Stimulated activated CD8-positive, alpha-beta memory T cell treated with anti-CD3 and anti-CD28 coated beads, Interleukin-2, amount 100 ng/mL, for 48 hours (primary cell): ENCODE data around the gene GPAM.
"Not testable (repeated sequence)": the region's sequence is repeated elsewhere in the genome, so short reads cannot be mapped to it uniquely, and the experiment has no call there.

Source experiments
- DNase-seq, 2 donors: peaks; one replicate each; pipeline ENCODE4 v3.0.0-alpha.2; 2020; ENCODE audit warnings: low read depth in 2 of 2

The GPAM gene

DNA sequence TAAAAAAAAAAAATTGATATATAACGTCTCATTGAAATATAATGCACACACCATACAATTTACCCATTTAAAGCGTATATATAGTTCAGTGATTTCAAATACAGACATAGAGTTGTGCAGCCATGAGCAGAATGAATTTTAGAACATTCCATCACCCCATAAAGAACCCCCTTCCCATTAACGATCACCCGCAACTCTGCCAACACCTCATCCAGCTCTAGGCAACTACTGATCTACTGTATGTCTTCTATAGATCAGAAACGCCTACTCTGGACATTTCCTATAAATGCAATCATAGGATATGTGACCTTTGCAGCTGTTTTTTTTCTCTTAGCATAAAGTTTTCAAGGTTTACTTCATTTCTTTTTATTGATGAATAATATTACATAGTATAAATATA lies 33.4 kb upstream of the GPAM start:
- no peak for DNase-seq

DNA sequence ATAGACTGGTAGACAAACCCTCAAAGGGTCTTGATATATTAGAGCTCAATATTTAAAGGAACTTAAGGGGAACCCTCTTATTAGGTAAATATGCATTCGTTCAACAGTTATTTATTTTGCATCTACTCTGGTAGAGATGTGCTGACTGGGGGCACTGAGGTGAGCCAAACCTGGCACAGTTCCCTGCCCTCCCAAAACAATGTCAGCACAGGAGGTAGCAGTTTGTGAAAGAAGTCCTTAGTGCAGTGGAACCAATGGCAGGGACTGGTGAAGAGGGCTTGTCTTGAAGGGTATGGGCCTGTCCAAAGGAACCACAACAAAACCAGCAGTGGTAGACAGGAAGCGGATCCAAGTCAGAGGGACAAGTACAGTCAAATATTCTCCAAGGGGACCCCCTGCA lies 32.6 kb upstream of the GPAM start:
- no peak for DNase-seq

GRCh38 chr10:112215342-112215774 lies 31.8 kb upstream of the GPAM start:
- DNase-seq: no peak

- DNase-seq: no peak
These were observed 30.8 kb upstream of the GPAM start for GRCh38 chr10:112214298-112214926.

- no peak for DNase-seq
These were observed 30.3 kb upstream of the GPAM start for GRCh38 chr10:112213836-112214235.

DNA sequence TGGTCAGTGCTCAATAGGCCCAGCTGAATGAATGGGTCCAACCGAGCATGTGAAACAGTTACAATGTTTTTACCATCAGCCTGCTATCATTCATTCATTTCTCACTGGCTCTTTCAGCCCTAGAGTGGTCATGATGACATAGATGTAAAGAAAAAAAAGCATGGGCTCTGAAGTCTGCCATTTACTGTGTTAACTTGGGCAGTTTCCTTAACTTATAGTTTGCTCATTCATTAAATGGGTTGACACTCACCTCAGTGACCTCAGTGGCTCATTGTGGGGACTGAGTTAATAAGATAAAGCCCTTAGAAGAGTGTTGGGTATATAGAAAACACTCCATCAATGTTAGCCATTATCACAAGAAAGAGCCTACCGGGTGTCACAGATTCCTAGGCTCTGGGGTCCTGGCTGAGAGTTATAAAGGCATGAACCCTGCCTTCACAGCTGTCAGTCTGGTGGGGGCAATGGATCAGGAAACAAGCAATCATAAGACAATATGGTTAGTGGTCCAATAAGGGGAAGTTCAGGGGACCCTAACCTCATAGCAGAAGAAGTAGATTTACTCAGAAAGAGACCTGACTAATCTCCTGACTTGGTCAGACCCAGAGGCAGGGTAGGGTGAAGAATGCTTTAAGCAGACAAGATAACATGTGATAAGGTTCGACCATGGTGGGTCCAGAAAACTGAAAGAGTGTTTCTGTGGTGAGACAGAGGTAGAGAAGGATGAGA lies 29.7 kb upstream of the GPAM start:
- DNase-seq: no peak

DNA sequence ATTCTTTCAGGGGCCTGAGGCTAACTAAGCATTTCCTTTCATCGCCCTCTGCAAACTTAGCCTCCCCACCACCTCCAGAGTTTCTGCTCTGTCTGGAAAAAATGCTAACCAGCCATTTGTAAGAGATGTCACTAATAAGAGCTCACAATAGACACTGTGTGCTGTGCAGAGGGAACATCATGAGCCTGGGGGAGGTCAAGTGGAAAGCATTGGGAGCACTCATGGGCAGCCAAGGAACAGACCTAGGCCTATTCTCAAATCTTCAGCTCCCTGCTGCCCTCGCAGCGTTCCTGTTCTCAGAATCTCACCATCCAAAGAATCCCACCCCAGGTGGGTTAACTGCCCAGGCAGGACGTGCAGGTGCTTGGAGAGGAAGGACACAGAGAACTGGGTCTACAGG lies 27.1 kb upstream of the GPAM start:
- DNase-seq: no peak

DNA sequence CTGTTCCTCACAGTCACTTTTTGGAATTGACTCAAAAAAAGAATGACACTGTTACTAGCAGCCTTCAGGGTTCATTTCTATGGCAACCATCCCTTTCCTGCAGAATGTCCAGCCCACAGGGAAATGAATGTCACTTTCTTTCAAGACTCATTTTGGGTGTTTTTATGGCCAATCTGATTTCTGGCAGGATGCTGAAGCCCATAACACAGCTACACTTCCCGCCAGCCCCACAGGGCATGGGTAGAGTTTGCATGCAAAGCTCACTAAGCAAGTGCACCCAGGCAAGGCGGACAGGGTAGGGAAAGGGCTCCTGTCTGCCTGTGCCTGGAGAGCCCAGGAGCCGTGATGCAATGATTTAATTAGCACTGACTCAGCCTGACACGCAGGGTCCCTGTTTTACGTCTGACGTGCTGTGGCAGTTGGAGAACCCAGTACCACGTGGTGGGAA lies 26.1 kb upstream of the GPAM start:
- DNase-seq: no peak

- DNase-seq: no peak
These were observed 25.4 kb upstream of the GPAM start for GRCh38 chr10:112208997-112209396.

DNA sequence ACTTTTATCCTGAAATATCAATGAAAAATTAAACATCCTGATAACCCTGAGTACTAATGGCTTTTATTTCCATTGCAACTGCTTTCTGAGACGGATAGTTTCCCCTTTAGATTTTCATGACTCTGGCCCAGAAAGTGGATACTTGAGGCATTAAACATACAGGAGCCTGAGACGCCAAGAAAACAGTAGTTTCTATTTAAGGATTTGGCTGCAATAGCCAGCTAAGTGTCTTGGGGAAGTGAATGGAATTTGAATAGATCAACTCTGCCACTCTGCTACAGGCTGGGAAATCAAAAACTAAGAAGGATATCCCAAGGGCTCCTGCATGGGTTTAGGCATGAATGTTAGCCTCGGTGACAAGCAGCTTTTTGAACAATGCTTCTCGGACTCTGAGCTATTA lies 24.7 kb upstream of the GPAM start:
- DNase-seq: no peak

DNA sequence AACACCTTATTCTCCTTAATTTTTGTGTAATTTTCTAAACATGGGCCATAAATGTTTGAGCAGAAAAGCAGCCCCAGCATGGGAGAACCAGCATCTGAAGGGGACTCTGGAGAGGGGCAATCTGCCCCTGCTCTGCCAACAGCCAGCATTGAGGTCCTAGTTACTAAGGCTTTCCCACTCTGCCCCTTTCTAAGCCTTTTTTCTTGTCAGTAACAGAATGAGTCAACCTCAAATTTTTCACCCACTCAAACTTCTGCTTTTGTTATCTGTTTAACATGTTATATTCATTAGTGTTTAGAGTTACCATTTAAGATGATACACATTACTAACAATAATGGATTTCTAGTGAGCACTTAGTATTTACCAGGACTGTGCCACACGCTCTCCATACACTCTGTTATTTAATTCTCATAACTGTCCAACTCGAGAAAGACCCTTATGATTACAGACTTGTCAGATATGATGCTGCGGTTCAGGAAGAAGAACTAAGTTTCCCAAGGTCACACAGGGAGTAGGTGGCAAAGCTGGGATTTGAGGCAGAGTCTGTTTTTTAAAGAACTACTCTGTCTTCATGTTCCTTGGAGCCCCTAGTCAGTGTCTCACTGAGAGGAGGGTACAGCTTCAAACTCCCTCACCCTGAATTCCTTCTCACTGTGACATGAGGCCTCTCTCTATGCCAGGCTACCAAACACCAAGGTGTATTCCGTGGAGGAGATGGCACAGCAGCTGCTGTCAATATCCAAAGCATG lies 19.9 kb upstream of the GPAM start:
- no peak for DNase-seq

GRCh38 chr10:112202561-112203241 lies 19.1 kb upstream of the GPAM start:
- no peak for DNase-seq

GRCh38 chr10:112202076-112202475 lies 18.5 kb upstream of the GPAM start:
- DNase-seq: no peak

GRCh38 chr10:112201334-112201733 lies 17.8 kb upstream of the GPAM start:
- no peak for DNase-seq

GRCh38 chr10:112200259-112200658 lies 16.7 kb upstream of the GPAM start:
- DNase-seq: not testable (repeated sequence)

- DNase-seq: not testable (repeated sequence)
These were observed 14.1 kb upstream of the GPAM start for GRCh38 chr10:112197662-112198061.

- DNase-seq: no peak
These were observed 11.7 kb upstream of the GPAM start for GRCh38 chr10:112195224-112195623.

GRCh38 chr10:112191791-112192190 lies 8.2 kb upstream of the GPAM start:
- no peak for DNase-seq

DNA sequence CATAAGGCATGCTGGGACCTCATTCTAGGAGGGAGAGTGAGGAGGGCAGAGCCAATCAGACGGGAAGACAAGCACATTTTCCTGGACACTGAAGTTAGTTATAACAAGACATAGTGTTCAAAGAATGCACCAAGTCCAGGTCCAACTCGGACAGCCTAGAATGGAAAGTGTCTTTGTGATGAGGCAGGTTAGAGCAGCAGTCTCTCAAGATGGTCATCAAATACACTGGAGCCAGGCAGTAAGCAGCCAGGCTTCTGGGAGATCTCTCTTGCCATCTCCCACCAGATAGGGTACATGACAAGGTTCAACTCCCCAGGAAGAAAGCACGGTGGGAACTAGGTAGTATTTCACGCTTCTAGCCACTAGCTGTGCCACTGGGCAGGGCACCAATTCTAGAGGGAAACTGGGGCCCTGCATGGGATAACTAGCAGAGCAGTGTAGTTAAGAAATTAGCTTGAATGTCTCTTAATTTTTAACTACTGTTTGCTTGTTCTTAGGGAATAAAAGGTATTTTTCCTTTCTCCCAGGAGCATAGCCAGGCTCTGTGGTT lies 7.6 kb upstream of the GPAM start:
- no peak for DNase-seq

DNA sequence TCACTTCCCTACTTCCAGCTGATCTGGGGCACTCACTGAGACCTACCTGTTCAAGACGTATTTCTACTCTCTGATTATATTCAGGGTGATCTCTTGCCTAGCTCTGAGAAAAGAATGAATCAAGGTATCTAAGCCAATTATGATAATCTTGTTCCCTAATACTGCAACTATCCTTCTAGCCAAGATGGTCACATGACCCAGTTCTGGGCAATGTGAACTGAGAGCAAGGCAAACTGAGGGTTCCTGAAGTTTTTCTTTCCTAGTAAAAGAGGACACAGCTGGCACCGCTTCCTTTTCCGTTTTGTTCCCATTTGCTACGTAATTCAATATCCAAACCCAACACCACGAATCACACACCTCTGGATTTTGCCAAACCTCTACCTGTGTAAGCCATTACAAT lies 5.9 kb upstream of the GPAM start:
- DNase-seq: no peak

GRCh38 chr10:112187527-112187926 lies 4.0 kb upstream of the GPAM start:
- no peak for DNase-seq

DNA sequence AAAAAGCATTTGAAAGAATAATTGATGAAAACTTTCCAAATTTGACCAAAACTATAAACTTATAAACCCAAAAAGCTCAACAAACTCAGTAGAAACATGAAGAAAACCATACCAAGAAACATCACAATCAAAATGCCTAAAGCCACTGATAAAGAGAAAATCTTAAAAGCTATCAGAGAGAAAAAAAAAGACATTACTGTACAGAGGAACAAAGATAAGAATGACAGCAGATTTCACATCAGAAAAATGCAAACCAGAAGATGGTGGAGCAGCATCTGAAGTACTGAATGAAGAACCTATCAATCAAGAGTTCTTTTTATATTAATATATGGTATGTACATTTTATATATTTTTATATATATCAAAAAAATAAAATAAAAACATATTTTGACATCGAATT lies 2.4 kb upstream of the GPAM start:
- no peak for DNase-seq
